DND-41 (cell line): ENCODE results near the gene B3GALNT1.

Source experiments
- EZH2 ChIP-seq: IDR thresholded peaks from 3 replicates; pipeline ENCODE4 v1.6.1; 2012; ENCODE audit warnings: borderline replicate concordance, low read depth, mild to moderate bottlenecking, moderate library complexity, low read length, inconsistent platforms; ENCODE audit not compliant: severe bottlenecking
- TF ChIP-seq, protein P1 (sequence below): IDR thresholded peaks from 2 replicates; pipeline ENCODE4 v1.5.1; 2012; ENCODE audit warnings: borderline replicate concordance, low read length, moderate library complexity, mild to moderate bottlenecking; ENCODE audit not compliant: poor library complexity, severe bottlenecking; ENCODE audit errors: extremely low read depth

DNA sequence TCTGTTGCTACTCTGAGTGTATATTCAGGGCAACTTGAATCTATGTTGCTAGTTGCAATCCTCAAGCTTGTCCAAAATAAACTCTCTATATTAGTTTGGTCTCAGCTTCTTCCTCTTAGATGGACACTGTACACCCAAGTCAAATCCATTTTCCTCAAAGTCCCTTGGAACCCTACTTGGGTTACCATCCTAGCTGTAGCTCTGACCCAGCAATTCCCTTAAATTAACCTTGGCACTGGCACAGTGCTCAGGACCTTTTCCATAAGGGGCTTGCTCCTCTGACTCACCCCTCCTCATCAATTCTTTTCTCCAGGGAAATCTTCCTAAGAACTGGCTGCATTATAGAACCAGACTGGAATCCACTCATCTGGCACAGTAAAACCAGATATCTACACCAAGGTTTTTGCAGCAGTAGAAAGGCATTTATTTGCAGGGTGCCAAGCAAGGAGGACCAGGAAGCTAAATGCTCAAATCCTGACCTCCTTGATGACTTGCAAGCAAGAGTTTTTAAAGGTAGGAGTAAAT is 44.9 kb upstream of the B3GALNT1 start:
- TF ChIP-seq, protein P1, sequence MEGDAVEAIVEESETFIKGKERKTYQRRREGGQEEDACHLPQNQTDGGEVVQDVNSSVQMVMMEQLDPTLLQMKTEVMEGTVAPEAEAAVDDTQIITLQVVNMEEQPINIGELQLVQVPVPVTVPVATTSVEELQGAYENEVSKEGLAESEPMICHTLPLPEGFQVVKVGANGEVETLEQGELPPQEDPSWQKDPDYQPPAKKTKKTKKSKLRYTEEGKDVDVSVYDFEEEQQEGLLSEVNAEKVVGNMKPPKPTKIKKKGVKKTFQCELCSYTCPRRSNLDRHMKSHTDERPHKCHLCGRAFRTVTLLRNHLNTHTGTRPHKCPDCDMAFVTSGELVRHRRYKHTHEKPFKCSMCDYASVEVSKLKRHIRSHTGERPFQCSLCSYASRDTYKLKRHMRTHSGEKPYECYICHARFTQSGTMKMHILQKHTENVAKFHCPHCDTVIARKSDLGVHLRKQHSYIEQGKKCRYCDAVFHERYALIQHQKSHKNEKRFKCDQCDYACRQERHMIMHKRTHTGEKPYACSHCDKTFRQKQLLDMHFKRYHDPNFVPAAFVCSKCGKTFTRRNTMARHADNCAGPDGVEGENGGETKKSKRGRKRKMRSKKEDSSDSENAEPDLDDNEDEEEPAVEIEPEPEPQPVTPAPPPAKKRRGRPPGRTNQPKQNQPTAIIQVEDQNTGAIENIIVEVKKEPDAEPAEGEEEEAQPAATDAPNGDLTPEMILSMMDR = no peak
- no peak for TF ChIP-seq EZH2
